ENCODE data around the gene TPSAB1. TPM values are rescaled to one million over a fixed set of nuclear protein-coding genes. Genes with fewer than 3 reads are reported as not detected.

TPSAB1 gene
- total and polyA plus RNA-seq, 2 donors, result 10.8 to 72.9 TPM

DNA sequence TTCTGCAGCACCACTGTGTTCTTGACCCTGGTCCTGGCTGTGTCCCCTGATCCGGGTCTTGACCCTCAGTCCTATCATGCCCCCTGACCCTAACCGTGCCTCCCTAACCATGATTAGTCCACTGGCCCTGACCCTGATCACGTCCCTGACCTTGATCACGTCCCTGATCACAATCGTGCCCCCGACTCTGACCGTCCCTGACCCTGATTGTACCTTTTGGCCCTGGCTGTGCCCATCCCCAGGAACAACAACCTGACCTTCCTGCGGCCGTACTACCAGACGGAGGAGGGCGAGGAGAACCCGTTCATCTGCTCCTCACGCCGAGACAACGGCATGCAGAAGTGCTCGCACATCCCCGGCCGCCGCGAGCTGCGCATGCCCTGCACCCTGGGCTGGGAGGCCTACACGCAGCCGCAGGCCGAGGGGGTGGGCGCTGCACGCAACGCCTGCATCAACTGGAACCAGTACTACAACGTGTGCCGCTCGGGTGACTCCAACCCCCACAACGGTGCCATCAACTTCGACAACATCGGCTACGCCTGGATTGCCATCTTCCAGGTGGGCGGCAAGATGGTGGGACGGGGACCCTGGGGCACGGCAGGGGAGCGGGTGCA, 40.4 kb upstream of the TPSAB1 start:
- Histone ChIP-seq H3K4me3 (ENCODE audit: low read depth, low read length) (no peak overlapping the region), H3K27ac (ENCODE audit: low read depth) (no peak overlapping the region), H3K4me1 (ENCODE audit: insufficient read depth) (no peaks in the 10 kb centered on the region), H3K36me3 (ENCODE audit: insufficient read depth) (no peaks in the 10 kb centered on the region)
- 92% methylated on average over 38 of the region's 38 CpGs for WGBS
- no peak for DNase-seq (ENCODE audit: extremely low spot score)

DNA sequence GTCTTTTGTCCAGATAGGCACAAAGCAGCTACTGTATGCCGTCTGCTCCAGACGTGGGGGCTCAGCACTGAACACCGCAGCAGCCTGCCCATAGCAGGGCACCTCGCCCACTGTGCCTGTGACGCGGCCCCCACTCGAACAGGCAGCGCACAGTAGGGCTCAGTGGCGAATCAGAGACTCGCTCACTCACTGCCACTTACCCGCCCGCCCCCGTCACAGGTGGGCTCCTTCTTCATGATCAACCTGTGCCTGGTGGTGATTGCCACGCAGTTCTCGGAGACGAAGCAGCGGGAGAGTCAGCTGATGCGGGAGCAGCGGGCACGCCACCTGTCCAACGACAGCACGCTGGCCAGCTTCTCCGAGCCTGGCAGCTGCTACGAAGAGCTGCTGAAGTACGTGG, 39.1 kb upstream of the TPSAB1 start:
- Histone ChIP-seq H3K36me3 (ENCODE audit: insufficient read depth) (no peaks in the 10 kb centered on the region), H3K4me1 (ENCODE audit: insufficient read depth) (no peaks in the 10 kb centered on the region), H3K27ac (ENCODE audit: low read depth) (no peak overlapping the region), H3K4me3 (ENCODE audit: low read depth, low read length) (no peak overlapping the region)
- 95% methylated on average over 25 of the region's 25 CpGs for WGBS
- DNase-seq (ENCODE audit: extremely low spot score), result no peak

- Histone ChIP-seq H3K36me3 (ENCODE audit: insufficient read depth) (no peaks in the 10 kb centered on the region), H3K4me1 (ENCODE audit: insufficient read depth) (no peaks in the 10 kb centered on the region), H3K27ac (ENCODE audit: low read depth) (no peak overlapping the region), H3K4me3 (ENCODE audit: low read depth, low read length) (no peak overlapping the region)
- no peak for DNase-seq (ENCODE audit: extremely low spot score)
- WGBS, result 89% methylated on average over 18 of the region's 18 CpGs
These were observed 38.2 kb upstream of the TPSAB1 start for GRCh38 chr16:1202274-1202673.

DNA sequence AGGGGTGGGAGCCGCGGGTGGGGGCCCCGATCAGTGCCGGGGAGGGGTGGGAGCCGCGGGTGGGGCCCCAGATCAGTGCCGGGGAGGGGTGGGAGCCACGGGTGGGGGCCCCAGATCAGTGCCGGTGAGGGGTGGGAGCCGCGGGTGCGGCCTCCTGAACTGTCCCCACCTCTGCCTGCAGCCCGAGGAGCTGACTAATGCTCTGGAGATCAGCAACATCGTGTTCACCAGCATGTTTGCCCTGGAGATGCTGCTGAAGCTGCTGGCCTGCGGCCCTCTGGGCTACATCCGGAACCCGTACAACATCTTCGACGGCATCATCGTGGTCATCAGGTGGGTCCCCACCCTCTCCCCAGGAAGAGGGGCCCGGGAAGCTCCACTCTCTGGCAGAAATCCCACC, 35.6 kb upstream of the TPSAB1 start:
- Histone ChIP-seq H3K4me1 (ENCODE audit: insufficient read depth) (no peaks in the 10 kb centered on the region), H3K27ac (ENCODE audit: low read depth) (no peak overlapping the region), H3K36me3 (ENCODE audit: insufficient read depth) (no peaks in the 10 kb centered on the region), H3K4me3 (ENCODE audit: low read depth, low read length) (no peak overlapping the region)
- 85% methylated on average over 15 of the region's 21 CpGs for WGBS
- no peak for DNase-seq (ENCODE audit: extremely low spot score)

- no peak overlapping the region for H3K27ac ChIP-seq (ENCODE audit: low read depth)
- H3K4me1 ChIP-seq (ENCODE audit: insufficient read depth), result no peaks in the 10 kb centered on the region
- no peak overlapping the region for H3K4me3 ChIP-seq (ENCODE audit: low read depth, low read length)
- 76% methylated on average over 9 of the region's 9 CpGs for WGBS
- H3K36me3 ChIP-seq (ENCODE audit: insufficient read depth), result no peaks in the 10 kb centered on the region
- no peak for DNase-seq (ENCODE audit: extremely low spot score)
These were observed 34.2 kb upstream of the TPSAB1 start for GRCh38 chr16:1206326-1206725.

DNA sequence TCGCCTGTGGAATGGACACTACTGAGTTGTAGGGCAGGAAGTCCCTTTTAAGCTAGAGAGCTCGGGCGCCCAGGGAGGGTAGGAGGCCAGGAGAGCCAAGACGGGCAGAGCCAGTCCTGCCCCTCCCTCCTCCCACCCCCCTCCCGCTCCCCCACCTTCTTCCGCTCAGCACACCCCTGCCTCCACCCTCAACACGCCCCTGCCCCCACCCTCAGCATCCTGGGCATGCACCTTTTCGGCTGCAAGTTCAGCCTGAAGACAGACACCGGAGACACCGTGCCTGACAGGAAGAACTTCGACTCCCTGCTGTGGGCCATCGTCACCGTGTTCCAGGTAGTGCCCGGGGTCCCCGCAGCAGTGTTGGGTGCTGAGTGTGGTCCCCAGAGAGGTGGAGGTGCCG, 33.7 kb upstream of the TPSAB1 start:
- H3K4me1 ChIP-seq (ENCODE audit: insufficient read depth), result no peaks in the 10 kb centered on the region
- H3K36me3 ChIP-seq (ENCODE audit: insufficient read depth), result no peaks in the 10 kb centered on the region
- no peak for DNase-seq (ENCODE audit: extremely low spot score)
- no peak overlapping the region for H3K27ac ChIP-seq (ENCODE audit: low read depth)
- H3K4me3 ChIP-seq (ENCODE audit: low read depth, low read length), result no peak overlapping the region
- 83% methylated on average over 16 of the region's 16 CpGs for WGBS

DNA sequence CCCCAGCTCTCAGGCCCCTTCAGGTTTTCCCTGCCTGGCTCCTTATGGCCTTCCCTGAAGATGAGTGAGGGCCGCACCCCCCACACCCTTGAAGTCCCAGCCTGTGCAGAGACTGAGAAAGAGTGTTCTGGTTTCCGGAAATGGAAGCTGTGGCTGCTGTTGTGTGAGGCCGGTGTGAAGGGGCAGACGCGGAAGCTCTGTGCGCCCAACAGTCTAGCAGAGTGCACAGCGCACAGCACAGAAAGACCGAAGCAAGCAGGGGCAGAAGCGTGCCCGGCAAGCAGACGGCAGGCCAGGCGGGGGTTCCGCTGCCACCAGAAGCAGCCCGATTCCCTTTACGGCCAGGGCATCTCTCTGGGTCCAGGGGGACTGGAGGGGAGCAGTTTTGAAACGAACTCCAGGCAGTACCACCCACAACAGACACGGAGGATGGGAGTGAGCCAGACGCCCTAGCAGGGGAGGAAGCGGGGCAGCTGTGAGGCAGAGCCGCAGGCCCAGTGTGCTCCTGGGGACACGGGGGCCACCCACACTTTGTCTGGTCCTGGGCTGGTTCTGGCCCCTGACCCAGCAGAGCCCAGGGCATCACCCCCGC, 32.2 kb upstream of the TPSAB1 start:
- 86% methylated on average over 22 of the region's 22 CpGs for WGBS
- Histone ChIP-seq H3K4me3 (ENCODE audit: low read depth, low read length) (no peak overlapping the region), H3K36me3 (ENCODE audit: insufficient read depth) (no peaks in the 10 kb centered on the region), H3K27ac (ENCODE audit: low read depth) (no peak overlapping the region), H3K4me1 (ENCODE audit: insufficient read depth) (no peaks in the 10 kb centered on the region)
- DNase-seq (ENCODE audit: extremely low spot score), result no peak

DNA sequence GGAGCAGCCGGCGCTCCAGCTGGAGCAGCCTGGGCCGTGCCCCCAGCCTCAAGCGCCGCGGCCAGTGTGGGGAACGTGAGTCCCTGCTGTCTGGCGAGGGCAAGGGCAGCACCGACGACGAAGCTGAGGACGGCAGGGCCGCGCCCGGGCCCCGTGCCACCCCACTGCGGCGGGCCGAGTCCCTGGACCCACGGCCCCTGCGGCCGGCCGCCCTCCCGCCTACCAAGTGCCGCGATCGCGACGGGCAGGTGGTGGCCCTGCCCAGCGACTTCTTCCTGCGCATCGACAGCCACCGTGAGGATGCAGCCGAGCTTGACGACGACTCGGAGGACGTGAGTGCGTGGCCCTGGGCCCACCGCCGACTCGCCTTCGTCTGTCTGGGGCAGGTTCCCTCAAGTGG, 31.4 kb upstream of the TPSAB1 start:
- no peak overlapping the region for H3K27ac ChIP-seq (ENCODE audit: low read depth)
- WGBS, result 95% methylated on average over 43 of the region's 43 CpGs

DNA sequence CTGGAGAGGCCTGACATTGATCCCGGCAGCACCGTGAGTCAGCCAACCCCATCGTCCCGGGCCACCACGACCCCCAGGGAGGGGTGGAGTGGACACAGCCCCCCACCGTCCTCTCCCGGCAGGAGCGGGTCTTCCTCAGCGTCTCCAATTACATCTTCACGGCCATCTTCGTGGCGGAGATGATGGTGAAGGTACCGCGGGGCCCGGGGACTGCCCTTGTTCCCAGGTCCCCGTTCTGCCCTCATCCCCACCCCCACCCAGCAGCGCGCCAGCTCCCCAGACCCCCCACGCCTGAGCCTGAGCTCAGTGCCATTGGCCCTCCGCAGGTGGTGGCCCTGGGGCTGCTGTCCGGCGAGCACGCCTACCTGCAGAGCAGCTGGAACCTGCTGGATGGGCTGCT, 30.0 kb upstream of the TPSAB1 start:
- no peak for DNase-seq (ENCODE audit: extremely low spot score)
- WGBS, result 88% methylated on average over 23 of the region's 23 CpGs
- Histone ChIP-seq H3K36me3 (ENCODE audit: insufficient read depth) (no peaks in the 10 kb centered on the region), H3K4me3 (ENCODE audit: low read depth, low read length) (no peak overlapping the region), H3K4me1 (ENCODE audit: insufficient read depth) (no peaks in the 10 kb centered on the region), H3K27ac (ENCODE audit: low read depth) (no peak overlapping the region)

More for the DNA sequence above, 31.4 kb upstream of the TPSAB1 start:
- Histone ChIP-seq H3K4me3 (ENCODE audit: low read depth, low read length) (no peak overlapping the region), H3K36me3 (ENCODE audit: insufficient read depth) (no peaks in the 10 kb centered on the region), H3K4me1 (ENCODE audit: insufficient read depth) (no peaks in the 10 kb centered on the region)
- DNase-seq (ENCODE audit: extremely low spot score), result no peak

DNA sequence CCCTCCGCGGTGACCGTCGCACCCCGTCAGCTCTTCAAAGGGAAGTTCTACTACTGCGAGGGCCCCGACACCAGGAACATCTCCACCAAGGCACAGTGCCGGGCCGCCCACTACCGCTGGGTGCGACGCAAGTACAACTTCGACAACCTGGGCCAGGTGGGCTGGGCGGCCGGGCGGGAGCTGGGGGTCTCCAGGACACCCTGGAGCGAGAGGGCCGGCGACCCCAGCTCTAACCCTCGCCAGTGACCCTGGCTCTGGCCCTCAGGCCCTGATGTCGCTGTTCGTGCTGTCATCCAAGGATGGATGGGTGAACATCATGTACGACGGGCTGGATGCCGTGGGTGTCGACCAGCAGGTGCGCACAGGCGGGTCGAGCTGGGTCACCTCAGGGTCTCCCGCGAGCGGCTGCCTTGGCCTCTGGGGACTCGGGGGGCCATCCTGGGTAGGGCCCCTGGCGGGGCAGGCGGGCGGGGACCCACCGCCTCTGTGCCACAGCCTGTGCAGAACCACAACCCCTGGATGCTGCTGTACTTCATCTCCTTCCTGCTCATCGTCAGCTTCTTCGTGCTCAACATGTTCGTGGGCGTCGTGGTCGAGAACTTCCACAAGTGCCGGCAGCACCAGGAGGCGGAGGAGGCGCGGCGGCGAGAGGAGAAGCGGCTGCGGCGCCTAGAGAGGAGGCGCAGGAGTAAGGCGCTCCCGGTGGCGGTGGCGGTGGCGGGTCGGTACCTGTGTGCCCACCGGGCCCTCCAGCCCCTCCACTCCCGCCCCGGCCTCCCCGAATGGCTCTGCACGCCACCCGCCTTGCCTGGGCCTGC, 28.8 kb upstream of the TPSAB1 start:
- DNase-seq (ENCODE audit: extremely low spot score), result no peak
- WGBS, result 94% methylated on average over 65 of the region's 65 CpGs
- H3K27ac ChIP-seq (ENCODE audit: low read depth), result no peak overlapping the region
- H3K4me1 ChIP-seq (ENCODE audit: insufficient read depth), result no peaks in the 10 kb centered on the region
- H3K4me3 ChIP-seq (ENCODE audit: low read depth, low read length), result no peak overlapping the region
- no peaks in the 10 kb centered on the region for H3K36me3 ChIP-seq (ENCODE audit: insufficient read depth)

DNA sequence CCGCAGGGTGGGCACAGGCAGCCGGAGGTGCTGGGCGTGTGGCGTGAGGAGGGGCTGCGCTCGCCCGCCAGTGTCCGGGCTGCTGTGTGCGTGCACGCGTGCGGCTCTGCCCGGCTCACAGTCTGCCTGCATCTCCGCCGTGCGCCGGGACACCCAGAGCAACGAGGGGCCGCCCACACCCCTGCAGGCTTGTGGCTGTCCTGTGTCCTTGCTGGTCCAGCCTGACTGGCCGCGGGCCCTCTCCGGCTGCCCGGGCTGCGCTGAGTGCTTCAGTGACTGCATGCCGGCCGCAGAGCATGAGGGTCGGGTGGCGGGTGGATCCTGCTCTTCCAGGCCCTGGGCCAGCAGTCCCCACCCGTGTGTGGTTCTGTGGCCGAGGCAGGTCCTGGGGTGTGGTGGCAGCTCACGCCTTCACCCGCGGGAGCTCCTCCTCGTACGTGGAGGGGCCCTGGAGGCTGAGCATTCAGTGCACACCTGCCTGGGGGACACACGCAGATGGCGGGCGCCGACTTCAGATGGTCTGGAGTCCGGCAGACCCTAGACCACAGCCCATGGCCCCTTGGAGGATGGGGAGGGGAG, 27.8 kb upstream of the TPSAB1 start:
- no peaks in the 10 kb centered on the region for H3K4me1 ChIP-seq (ENCODE audit: insufficient read depth)
- WGBS, result 89% methylated on average over 40 of the region's 40 CpGs
- DNase-seq (ENCODE audit: extremely low spot score), result no peak
- no peak overlapping the region for H3K27ac ChIP-seq (ENCODE audit: low read depth)
- H3K36me3 ChIP-seq (ENCODE audit: insufficient read depth), result no peaks in the 10 kb centered on the region
- no peak overlapping the region for H3K4me3 ChIP-seq (ENCODE audit: low read depth, low read length)

DNA sequence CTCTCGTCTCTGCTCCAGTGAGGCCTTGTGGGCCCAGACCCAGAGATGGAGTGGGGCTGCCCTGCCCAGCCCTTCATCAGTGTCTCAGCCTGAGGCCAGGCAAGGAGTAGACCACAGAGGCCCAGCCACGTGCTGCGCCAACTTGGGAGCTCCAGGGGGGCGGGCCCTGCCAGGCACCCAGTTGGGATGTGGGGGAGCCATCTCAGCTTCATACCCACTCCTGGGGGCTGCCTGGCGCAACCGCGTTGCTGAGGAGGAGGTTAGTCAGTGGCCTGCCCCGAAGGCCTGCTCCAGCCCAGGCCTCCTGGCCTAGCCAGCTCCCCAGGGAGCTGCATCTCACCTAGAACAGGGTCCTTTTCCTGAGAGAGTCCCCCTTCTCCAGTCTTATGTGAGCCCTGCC, 27.3 kb upstream of the TPSAB1 start:
- no peaks in the 10 kb centered on the region for H3K36me3 ChIP-seq (ENCODE audit: insufficient read depth)
- H3K27ac ChIP-seq (ENCODE audit: low read depth), result no peak overlapping the region
- no peak for DNase-seq (ENCODE audit: extremely low spot score)
- H3K4me1 ChIP-seq (ENCODE audit: insufficient read depth), result no peaks in the 10 kb centered on the region
- 76% methylated on average over 8 of the region's 8 CpGs for WGBS
- H3K4me3 ChIP-seq (ENCODE audit: low read depth, low read length), result no peak overlapping the region

DNA sequence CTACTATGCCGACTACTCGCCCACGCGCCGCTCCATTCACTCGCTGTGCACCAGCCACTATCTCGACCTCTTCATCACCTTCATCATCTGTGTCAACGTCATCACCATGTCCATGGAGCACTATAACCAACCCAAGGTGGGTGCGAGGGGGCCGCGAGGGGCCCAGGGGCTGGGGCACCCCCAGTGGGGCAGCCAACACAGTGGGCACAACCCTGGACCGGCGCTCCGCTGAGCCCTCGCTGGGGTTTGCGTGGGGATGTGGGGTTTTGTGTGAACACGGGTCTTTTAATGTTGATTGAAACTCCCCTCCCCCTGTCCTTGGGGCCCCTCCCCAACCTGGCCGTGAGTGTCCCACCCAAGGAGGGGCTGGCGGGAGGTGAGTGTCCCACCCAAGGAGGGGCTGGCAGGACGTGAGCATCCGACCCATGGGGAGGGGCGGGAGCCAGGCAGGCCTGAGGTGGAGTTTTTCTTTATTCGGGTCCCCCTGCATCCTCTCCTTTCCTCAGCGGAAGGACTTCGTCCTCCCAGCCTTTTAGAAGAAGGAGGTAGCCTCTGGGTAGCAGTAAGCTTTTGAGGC, 26.6 kb upstream of the TPSAB1 start:
- no peaks in the 10 kb centered on the region for H3K4me1 ChIP-seq (ENCODE audit: insufficient read depth)
- H3K27ac ChIP-seq (ENCODE audit: low read depth), result no peak overlapping the region
- no peak for DNase-seq (ENCODE audit: extremely low spot score)
- H3K4me3 ChIP-seq (ENCODE audit: low read depth, low read length), result no peak overlapping the region
- 85% methylated on average over 25 of the region's 25 CpGs for WGBS
- no peaks in the 10 kb centered on the region for H3K36me3 ChIP-seq (ENCODE audit: insufficient read depth)
